RWPE1 (cell line): ENCODE results near the gene TUBGCP3.

Source experiments
- CTCF ChIA-PET: fragments of 350-600 bp; sonication (Branson Sonifier 250); formaldehyde crosslinking; extraction: SDS; loops from one replicate; lab custom pipeline; 2021; lab: Yijun Ruan, JAX
- POLR2A ChIA-PET: fragments of 400-600 bp; formaldehyde crosslinking; extraction: SDS; loops from one replicate; lab custom pipeline; 2020; ENCODE audit warnings: antibody characterized with exemption; ENCODE audit not compliant: low non-redundant PET; lab: Yijun Ruan, JAX
- DNase-seq: peaks from one replicate; pipeline ENCODE4 v3.0.0; 2012; ENCODE audit warnings: low spot score
- H3K27ac ChIP-seq: fragments of 450-650 bp; 2 replicates; pipeline ENCODE4 v1.5.1; 2017
- TF ChIP-seq, protein P1 (sequence below): fragments of 450-650 bp; conservative IDR thresholded peaks from 2 replicates; pipeline ENCODE4 v1.5.1; 2017; ENCODE audit warnings: low read depth, mild to moderate bottlenecking

TUBGCP3 gene

DNA sequence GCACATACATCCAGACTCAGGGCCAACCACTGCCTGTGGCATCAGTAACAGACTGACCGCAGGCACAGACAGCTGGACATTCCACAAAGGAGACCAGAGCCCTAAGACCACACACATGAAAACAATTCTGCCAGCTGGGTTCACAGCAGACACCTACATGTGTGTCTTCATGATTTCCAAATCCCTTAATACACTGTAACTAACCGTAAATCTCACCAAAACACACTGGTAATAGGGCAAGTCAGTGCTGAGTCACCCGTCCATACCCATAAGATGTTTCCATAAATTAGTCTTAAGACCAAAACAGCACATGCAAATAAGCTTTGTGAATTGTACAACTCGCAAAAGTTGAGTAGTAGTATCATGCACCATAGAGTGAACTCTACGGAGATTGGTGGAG, 65.4 kb downstream of the TUBGCP3 start:
- DNase-seq: no peak
- POLR2A ChIA-PET: no interaction called here
- CTCF ChIA-PET: interaction anchor here (0.6 to 1.1 kb wide), 3 partner anchors 13 to 568 kb away, joined by 3 read pairs; no protein-coding TSS in a partner anchor
- H3K27ac ChIP-seq: no peak overlapping the region
- TF ChIP-seq, protein P1, sequence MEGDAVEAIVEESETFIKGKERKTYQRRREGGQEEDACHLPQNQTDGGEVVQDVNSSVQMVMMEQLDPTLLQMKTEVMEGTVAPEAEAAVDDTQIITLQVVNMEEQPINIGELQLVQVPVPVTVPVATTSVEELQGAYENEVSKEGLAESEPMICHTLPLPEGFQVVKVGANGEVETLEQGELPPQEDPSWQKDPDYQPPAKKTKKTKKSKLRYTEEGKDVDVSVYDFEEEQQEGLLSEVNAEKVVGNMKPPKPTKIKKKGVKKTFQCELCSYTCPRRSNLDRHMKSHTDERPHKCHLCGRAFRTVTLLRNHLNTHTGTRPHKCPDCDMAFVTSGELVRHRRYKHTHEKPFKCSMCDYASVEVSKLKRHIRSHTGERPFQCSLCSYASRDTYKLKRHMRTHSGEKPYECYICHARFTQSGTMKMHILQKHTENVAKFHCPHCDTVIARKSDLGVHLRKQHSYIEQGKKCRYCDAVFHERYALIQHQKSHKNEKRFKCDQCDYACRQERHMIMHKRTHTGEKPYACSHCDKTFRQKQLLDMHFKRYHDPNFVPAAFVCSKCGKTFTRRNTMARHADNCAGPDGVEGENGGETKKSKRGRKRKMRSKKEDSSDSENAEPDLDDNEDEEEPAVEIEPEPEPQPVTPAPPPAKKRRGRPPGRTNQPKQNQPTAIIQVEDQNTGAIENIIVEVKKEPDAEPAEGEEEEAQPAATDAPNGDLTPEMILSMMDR: no peak

DNA sequence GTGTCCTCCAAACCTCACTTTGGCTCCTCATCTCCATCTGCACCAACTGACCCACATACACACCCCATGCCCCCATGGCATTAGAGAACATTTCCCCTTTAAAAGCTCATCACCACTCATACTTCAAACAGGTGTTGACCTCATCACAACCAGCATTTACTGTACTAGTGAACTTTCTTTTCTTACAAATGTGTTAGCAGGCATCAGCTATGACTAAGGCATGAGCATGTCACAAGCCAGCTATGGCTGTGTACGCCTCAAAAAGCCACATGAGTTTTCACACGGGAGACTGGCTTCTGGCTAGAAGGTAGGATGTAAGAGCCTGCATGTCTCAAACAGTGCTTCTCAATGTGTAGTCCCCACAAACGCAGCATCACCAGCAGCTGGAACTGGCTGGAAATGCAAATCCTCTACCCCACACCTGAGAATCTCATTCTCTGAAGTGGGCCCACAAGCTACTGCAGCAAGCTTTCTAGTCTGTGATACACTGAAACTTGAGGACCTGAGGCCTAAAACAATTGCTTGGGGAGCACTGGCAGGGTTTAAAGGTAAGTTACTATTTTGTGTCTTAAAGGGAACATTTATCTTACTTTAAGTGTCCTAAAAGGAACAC, 66.8 kb downstream of the TUBGCP3 start:
- TF ChIP-seq, protein P1: no peak
- DNase-seq: no peak
- CTCF ChIA-PET: no interaction called here
- no peak overlapping the region for H3K27ac ChIP-seq
- POLR2A ChIA-PET: no interaction called here

DNA sequence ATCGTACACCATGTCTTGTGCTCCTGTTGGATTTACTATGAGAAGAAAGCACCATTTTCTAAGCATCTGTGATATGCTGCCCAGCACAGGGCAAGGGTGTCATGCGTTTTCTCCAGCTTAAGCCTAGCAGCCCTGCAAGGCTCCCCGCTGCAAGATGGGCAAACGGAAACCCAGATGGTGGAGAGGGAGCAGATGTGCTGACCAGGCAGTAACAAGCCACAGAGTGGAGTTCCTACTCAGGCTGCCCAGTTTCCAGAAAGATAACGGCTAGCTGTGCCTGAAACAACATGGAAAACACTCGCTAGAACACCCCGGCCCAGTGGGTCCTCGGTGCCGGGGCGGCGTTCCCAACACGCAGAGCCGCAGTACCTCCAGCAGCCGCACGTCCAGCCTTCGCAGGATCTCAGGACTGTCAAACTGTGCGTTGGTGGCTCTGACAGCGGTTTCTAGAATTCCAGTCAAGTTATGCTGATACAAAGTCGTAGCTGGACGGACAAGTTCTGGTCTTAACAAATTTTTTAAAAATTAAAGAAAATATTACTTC, 68.4 kb downstream of the TUBGCP3 start:
- CTCF ChIA-PET: interaction anchor here (1.1 kb wide), 1 partner anchor 10 kb away, joined by 3 read pairs; no protein-coding TSS in a partner anchor
- no peak for DNase-seq
- POLR2A ChIA-PET: no interaction called here
- no peak overlapping the region for H3K27ac ChIP-seq
- TF ChIP-seq, protein P1: no peak

DNA sequence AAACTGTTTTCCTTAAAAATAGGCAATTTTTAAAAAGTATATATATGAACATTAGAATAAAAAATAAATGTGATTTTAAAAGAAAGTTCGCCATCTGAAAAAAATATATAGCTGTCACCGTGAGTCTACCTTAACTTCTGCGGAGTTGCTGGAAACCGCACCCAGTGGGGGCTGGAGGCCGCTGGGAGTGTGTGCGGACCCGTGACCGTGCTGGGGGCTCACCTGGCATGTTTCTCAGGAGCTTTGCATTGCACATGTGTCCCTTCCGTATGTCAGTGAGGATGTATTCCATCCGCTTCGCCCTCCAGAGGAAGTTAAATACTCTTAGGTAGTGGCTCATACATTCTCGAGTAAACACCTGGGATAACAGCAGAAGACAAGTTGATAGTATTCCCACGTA, 71.7 kb downstream of the TUBGCP3 start:
- TF ChIP-seq, protein P1: no peak
- CTCF ChIA-PET: no interaction called here
- POLR2A ChIA-PET: no interaction called here
- H3K27ac ChIP-seq: no peak overlapping the region
- no peak for DNase-seq

DNA sequence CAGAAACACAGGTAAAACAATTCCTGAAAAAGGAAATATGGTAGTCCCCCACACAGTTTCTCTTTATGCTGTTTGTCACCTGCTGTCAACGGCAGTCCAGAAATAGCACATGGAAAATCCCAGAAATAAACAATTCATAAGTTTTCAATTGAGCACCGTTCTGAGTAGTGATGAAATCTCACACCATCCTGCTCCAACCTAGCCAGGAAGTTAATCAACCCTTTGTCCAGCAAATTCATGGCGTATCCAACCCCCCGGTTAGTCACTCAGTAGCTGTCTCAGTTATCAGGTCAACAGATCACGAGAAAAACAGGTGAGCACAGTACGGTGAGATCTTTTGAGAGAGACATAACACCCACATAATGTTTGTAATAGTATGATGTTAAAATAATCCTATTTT, 74.2 kb downstream of the TUBGCP3 start:
- ChIA-PET CTCF (no interaction called here), POLR2A (no interaction called here)
- no peak for DNase-seq
- H3K27ac ChIP-seq: no peak overlapping the region
- TF ChIP-seq, protein P1: no peak

DNA sequence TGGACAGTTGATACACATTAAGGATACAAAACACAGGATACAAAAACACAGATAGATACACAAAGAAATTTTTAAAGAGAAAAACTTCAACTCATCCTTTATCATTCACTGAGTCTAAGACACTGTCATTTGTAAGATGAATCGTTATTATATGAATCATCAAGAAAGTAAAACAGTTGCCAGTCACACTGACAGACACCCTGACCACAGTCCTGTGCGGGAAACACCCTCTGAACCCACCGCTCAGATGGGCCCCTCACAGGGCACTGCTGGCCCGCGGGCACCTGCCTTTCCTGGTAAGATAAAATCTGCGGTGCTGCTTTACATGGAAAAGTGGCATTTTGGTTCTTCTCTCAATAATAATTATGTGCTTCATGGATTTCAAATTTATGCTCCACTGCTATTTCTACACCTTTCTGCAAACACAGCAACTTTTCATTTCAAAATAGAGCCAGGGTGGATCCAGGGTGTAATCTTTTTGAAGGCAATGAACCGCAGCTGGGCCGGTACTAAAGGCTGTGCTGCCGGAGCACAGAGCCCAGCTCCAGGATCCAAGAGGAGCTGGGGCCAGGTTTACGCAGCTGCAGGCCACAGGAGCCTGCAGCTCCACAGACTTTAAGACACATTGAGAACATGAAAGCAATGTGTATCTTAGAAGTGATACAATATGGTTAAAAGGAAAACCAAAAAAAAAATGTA, 76.8 kb downstream of the TUBGCP3 start:
- H3K27ac ChIP-seq: no peak overlapping the region; the same call in 1 of the 2 replicates
- ChIA-PET POLR2A (no interaction called here), CTCF (interaction anchor here (0.6 to 1.0 kb wide), 2 partner anchors 14 to 52 kb away, joined by 3 to 5 read pairs; no protein-coding TSS in a partner anchor)
- TF ChIP-seq, protein P1: no peak
- no peak for DNase-seq
